Measurements from ENCODE around the gene IPMK. TPM values are rescaled to one million over a fixed set of nuclear protein-coding genes. Genes with fewer than 3 reads are reported as not detected.

The IPMK gene
- total RNA-seq, result 6.9 and 7.9 TPM in 2 replicates

DNA sequence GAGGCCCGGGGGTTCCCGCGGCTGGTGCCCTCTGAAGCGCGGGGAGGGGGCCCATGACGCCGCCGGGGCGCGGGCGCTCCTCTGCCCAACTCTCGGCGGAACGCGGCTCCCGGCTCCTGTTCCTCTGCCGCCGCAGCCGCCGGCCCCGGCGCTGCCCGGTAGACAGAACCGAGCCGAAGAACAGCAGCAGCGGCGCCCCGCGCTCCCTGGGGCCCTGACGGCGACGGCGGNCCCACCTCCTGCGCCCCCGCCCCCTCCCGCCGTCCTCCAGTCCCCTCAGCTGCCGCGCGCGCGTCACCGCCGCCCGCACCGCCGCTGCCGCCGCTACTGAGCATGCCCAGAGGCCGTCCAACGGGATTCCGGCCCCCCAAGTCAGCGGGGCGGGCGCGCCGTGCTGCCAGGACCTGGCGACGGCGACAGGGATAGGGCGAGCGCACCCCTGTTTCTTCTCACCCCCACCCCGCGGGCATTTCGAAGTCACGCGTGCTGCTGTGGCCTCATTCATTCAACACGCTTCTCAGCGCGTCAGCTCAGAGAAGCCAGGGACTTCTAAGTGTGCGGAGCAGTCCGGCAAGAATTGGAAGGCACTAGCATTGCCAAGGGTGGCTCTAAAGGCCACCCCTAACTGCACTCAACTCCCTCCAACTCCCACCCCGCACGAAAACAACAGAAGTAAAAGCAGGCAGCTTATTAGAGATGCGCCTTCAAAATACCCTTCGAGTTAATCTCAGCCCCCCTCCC lies at the start of gene IPMK:
IPMK (minus strand) TSS at position 182 of the 741 bp plus-strand sequence. CDS start 283 bp downstream, outside the sequence.

DNA sequence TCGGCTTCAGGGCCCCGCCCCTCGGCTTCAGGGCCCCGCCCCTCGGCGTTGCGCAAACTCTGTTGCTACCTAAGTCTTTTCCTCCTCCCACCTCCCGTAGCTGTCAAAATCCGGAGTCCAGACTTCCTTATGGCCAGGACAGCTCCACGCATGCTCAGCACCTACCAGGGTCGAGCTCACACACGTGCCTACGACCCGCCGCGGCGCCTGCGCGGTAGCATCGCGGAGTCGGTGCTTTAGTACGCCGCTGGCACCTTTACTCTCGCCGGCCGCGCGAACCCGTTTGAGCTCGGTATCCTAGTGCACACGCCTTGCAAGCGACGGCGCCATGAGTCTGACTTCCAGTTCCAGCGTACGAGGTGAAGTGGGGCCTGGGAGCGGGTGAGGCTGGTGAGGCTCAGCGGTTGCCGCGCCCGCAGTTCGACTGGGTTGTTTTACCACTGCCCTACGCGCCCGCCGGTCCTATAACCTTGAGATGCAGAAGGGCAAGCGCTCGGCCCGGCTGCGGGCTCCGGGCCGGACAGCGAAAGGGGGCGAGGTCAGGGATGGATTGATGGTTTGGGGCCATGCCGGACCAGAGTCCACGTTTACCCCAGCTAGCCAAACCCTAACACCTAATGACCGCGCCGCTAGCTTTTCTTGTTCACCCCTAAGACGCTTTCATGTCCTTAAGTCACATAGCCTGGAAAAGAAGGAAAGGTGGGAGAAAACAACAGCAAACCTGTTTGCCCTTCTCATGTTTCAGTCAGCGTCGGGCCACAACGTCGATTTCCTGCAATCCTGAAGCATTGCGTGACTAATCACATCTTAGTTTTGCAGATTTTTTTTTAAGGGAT lies 1.5 kb upstream of the IPMK start, which contains the start of gene CISD1:
CISD1 (plus strand) TSS at position 217 of the 836 bp plus-strand sequence; CDS start at position 329, 112 bp downstream.

Other genes starting within 250 kb of the IPMK start
- 30.0 and 40.8 TPM in 2 replicates for gene CISD1, start 1.3 kb upstream of the IPMK start, total RNA-seq
- 4.7 and 10.5 TPM in 2 replicates for gene UBE2D1, start 67.1 kb upstream of the IPMK start, total RNA-seq
- 8.6 and 10.3 TPM in 2 replicates for gene TFAM, start 117.5 kb upstream of the IPMK start, total RNA-seq
- 81.6 and 121 TPM in 2 replicates for gene BICC1, start 245.0 kb upstream of the IPMK start, total RNA-seq

Data from cardiac atrium fibroblast (primary cell).